HEK293 (cell line): ENCODE data around the gene LGALS8.

ENCODE experiments used
- GLI2 ChIP-seq: fragments of 450-650 bp; formaldehyde crosslinking; IDR thresholded peaks from 2 replicates; pipeline ENCODE4; 2017; ENCODE audit warnings: missing biosample characterization, missing genetic modification characterization, low read depth, borderline replicate concordance
- IKZF3 ChIP-seq: fragments of 450-650 bp; IDR thresholded peaks from 2 replicates; pipeline ENCODE4 v1.5.0; 2018; ENCODE audit warnings: missing biosample characterization, mild to moderate bottlenecking, missing genetic modification characterization, moderate library complexity
- KLF8 ChIP-seq: fragments of 450-650 bp; formaldehyde crosslinking; IDR thresholded peaks from 2 replicates; pipeline ENCODE4 v1.5.1; 2016; ENCODE audit warnings: missing biosample characterization, missing genetic modification characterization
- SP7 ChIP-seq: fragments of 450-650 bp; formaldehyde crosslinking; IDR thresholded peaks from 2 replicates; pipeline ENCODE4 v1.5.1; 2016; ENCODE audit warnings: missing biosample characterization, missing genetic modification characterization
- ZBTB21 ChIP-seq: fragments of 450-650 bp; formaldehyde crosslinking; IDR thresholded peaks from 2 replicates; pipeline ENCODE4 v1.5.1; 2017; ENCODE audit warnings: missing biosample characterization, missing genetic modification characterization
- ZFP37 ChIP-seq: fragments of 450-650 bp; formaldehyde crosslinking; IDR thresholded peaks from 2 replicates; pipeline ENCODE4 v1.5.1; 2016; ENCODE audit warnings: missing biosample characterization, missing genetic modification characterization
- ZNF221 ChIP-seq: fragments of 450-650 bp; formaldehyde crosslinking; IDR thresholded peaks from 2 replicates; pipeline ENCODE4 v1.5.1; 2017; ENCODE audit warnings: missing biosample characterization, missing genetic modification characterization, borderline replicate concordance
- ZNF350 ChIP-seq: fragments of 450-650 bp; formaldehyde crosslinking; IDR thresholded peaks from 2 replicates; pipeline ENCODE4 v1.5.0; 2017; ENCODE audit warnings: missing biosample characterization, mild to moderate bottlenecking, missing genetic modification characterization
- ZNF433 ChIP-seq: fragments of 450-650 bp; formaldehyde crosslinking; IDR thresholded peaks from 2 replicates; pipeline ENCODE4 v1.5.1; 2016; ENCODE audit warnings: missing biosample characterization, missing genetic modification characterization, low read depth
- ZNF510 ChIP-seq: fragments of 450-650 bp; formaldehyde crosslinking; IDR thresholded peaks from 2 replicates; pipeline ENCODE4 v1.5.1; 2018; ENCODE audit warnings: mild to moderate bottlenecking, missing genetic modification characterization, missing biosample characterization; ENCODE audit not compliant: insufficient replicate concordance
- ZNF549 ChIP-seq: fragments of 450-650 bp; IDR thresholded peaks from 2 replicates; pipeline ENCODE4 v1.5.1; 2018; ENCODE audit warnings: missing biosample characterization, missing genetic modification characterization, mild to moderate bottlenecking, inconsistent platforms, moderate library complexity
- ZNF555 ChIP-seq: fragments of 450-650 bp; formaldehyde crosslinking; conservative IDR thresholded peaks from 2 replicates; pipeline ENCODE4 v1.5.1; 2017; ENCODE audit warnings: missing biosample characterization, mild to moderate bottlenecking, missing genetic modification characterization, inconsistent platforms
- ZNF560 ChIP-seq: fragments of 450-650 bp; formaldehyde crosslinking; IDR thresholded peaks from 2 replicates; pipeline ENCODE4 v1.5.1; 2017; ENCODE audit warnings: missing biosample characterization, missing genetic modification characterization, borderline replicate concordance
- ZNF768 ChIP-seq: fragments of 450-650 bp; formaldehyde crosslinking; IDR thresholded peaks from 2 replicates; pipeline ENCODE4 v1.5.1; 2018; ENCODE audit warnings: missing biosample characterization, mild to moderate bottlenecking, missing genetic modification characterization
- ZXDB ChIP-seq: fragments of 450-650 bp; formaldehyde crosslinking; IDR thresholded peaks from 2 replicates; pipeline ENCODE4 v1.5.1; 2016; ENCODE audit warnings: missing biosample characterization, missing genetic modification characterization
- TF ChIP-seq, protein P1 (sequence below): fragments of 450-650 bp; formaldehyde crosslinking; conservative IDR thresholded peaks from 2 replicates; pipeline ENCODE4 v1.5.1; 2016; ENCODE audit warnings: low read depth, missing biosample characterization, missing genetic modification characterization
- TF ChIP-seq, protein P2 (sequence below): fragments of 450-650 bp; formaldehyde crosslinking; IDR thresholded peaks from 2 replicates; pipeline ENCODE4 v1.5.1; 2016; ENCODE audit warnings: missing biosample characterization, missing genetic modification characterization, low read depth
- TF ChIP-seq, protein P3 (sequence below): fragments of 450-650 bp; formaldehyde crosslinking; IDR thresholded peaks from 2 replicates; pipeline ENCODE4 v1.5.1; 2016; ENCODE audit warnings: missing biosample characterization, missing genetic modification characterization, borderline replicate concordance
- TF ChIP-seq, protein P4 (sequence below): fragments of 450-650 bp; formaldehyde crosslinking; IDR thresholded peaks from 2 replicates; pipeline ENCODE4 v1.5.1; 2017; ENCODE audit warnings: missing biosample characterization, missing genetic modification characterization
- TF ChIP-seq, protein P5 (sequence below): fragments of 450-650 bp; formaldehyde crosslinking; IDR thresholded peaks from 2 replicates; pipeline ENCODE4 v1.5.1; 2016; ENCODE audit warnings: missing biosample characterization, missing genetic modification characterization
- TF ChIP-seq, protein P6 (sequence below): fragments of 450-650 bp; formaldehyde crosslinking; IDR thresholded peaks from 2 replicates; pipeline ENCODE4 v1.5.1; 2016; ENCODE audit warnings: missing biosample characterization, missing genetic modification characterization

Gene LGALS8

DNA sequence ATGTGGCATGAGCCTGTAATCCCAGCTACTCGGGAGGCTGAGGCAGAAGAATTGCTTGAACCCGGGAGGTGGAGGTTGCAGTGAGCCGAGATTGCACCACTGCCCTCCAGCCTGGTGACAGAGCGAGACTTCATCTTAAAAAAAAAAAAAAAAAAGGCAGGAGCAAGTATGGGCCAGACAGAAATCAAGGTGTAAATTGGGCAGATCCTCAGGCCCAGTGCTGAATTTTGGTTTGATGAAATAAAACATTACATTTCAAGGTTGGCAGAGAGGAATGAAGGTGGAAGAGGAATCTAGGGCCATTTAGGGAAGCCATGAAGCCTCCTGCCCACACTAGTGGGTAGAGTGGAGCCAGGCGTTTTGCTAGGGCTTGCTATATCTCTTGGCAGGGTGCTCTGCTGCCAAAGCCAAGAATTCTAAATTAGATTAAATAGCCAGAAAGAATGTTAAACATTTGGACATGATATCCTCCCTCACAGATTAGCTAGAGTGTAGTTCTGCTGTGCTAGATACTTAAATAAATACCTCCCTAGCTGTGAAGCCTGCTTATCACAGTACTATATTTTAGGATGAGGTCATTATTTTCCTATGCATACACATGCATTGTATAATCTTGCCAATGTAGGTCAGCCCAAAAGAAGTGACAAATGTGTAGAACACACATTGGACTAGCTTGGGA is 16.6 kb upstream of the LGALS8 start (continued):
- TF ChIP-seq, protein P1, sequence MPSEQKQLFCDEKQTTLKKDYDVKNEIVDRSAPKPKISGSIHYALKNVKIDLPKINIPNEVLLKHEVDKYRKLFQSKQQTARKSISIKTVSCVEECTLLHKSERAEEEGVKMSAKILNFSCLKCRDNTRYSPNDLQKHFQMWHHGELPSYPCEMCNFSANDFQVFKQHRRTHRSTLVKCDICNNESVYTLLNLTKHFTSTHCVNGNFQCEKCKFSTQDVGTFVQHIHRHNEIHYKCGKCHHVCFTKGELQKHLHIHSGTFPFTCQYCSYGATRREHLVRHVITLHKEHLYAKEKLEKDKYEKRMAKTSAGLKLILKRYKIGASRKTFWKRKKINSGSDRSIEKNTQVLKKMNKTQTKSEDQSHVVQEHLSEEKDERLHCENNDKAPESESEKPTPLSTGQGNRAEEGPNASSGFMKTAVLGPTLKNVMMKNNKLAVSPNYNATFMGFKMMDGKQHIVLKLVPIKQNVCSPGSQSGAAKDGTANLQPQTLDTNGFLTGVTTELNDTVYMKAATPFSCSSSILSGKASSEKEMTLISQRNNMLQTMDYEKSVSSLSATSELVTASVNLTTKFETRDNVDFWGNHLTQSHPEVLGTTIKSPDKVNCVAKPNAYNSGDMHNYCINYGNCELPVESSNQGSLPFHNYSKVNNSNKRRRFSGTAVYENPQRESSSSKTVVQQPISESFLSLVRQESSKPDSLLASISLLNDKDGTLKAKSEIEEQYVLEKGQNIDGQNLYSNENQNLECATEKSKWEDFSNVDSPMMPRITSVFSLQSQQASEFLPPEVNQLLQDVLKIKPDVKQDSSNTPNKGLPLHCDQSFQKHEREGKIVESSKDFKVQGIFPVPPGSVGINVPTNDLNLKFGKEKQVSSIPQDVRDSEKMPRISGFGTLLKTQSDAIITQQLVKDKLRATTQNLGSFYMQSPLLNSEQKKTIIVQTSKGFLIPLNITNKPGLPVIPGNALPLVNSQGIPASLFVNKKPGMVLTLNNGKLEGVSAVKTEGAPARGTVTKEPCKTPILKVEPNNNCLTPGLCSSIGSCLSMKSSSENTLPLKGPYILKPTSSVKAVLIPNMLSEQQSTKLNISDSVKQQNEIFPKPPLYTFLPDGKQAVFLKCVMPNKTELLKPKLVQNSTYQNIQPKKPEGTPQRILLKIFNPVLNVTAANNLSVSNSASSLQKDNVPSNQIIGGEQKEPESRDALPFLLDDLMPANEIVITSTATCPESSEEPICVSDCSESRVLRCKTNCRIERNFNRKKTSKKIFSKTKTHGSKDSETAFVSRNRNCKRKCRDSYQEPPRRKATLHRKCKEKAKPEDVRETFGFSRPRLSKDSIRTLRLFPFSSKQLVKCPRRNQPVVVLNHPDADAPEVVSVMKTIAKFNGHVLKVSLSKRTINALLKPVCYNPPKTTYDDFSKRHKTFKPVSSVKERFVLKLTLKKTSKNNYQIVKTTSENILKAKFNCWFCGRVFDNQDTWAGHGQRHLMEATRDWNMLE, result no peak
- TF ChIP-seq, protein P2, sequence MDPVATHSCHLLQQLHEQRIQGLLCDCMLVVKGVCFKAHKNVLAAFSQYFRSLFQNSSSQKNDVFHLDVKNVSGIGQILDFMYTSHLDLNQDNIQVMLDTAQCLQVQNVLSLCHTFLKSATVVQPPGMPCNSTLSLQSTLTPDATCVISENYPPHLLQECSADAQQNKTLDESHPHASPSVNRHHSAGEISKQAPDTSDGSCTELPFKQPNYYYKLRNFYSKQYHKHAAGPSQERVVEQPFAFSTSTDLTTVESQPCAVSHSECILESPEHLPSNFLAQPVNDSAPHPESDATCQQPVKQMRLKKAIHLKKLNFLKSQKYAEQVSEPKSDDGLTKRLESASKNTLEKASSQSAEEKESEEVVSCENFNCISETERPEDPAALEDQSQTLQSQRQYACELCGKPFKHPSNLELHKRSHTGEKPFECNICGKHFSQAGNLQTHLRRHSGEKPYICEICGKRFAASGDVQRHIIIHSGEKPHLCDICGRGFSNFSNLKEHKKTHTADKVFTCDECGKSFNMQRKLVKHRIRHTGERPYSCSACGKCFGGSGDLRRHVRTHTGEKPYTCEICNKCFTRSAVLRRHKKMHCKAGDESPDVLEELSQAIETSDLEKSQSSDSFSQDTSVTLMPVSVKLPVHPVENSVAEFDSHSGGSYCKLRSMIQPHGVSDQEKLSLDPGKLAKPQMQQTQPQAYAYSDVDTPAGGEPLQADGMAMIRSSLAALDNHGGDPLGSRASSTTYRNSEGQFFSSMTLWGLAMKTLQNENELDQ, result no peak
- TF ChIP-seq, protein P3, sequence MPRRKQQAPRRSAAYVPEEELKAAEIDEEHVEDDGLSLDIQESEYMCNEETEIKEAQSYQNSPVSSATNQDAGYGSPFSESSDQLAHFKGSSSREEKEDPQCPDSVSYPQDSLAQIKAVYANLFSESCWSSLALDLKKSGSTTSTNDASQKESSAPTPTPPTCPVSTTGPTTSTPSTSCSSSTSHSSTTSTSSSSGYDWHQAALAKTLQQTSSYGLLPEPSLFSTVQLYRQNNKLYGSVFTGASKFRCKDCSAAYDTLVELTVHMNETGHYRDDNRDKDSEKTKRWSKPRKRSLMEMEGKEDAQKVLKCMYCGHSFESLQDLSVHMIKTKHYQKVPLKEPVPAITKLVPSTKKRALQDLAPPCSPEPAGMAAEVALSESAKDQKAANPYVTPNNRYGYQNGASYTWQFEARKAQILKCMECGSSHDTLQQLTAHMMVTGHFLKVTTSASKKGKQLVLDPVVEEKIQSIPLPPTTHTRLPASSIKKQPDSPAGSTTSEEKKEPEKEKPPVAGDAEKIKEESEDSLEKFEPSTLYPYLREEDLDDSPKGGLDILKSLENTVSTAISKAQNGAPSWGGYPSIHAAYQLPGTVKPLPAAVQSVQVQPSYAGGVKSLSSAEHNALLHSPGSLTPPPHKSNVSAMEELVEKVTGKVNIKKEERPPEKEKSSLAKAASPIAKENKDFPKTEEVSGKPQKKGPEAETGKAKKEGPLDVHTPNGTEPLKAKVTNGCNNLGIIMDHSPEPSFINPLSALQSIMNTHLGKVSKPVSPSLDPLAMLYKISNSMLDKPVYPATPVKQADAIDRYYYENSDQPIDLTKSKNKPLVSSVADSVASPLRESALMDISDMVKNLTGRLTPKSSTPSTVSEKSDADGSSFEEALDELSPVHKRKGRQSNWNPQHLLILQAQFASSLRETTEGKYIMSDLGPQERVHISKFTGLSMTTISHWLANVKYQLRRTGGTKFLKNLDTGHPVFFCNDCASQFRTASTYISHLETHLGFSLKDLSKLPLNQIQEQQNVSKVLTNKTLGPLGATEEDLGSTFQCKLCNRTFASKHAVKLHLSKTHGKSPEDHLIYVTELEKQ (tag by site-specific recombination), result peak; percentile 20; the same call in 1 of the 2 replicates
- TF ChIP-seq IKZF3 (tag by site-specific recombination) (peak; percentile 63), ZNF768 (no peak), ZBTB21 (tag by site-specific recombination) (0 out of 2 replicates have a peak, but pooled peaks have one; percentile 41), KLF8 (tag by site-specific recombination) (0 out of 2 replicates have a peak, but pooled peaks have one; percentile 47), ZNF510 (tag by site-specific recombination) (peak; percentile 32), ZFP37 (tag by site-specific recombination) (no peak), SP7 (tag by site-specific recombination) (peak; percentile 64), ZNF549 (tag by site-specific recombination) (peak; percentile 39; the same call in 1 of the 2 replicates), GLI2 (tag by site-specific recombination) (peak; percentile 77), ZNF560 (tag by site-specific recombination) (no peak), ZNF555 (no peak), ZXDB (peak; percentile 82), ZNF433 (tag by site-specific recombination) (no peak), ZNF350 (tag by site-specific recombination) (no peak), ZNF221 (tag by site-specific recombination) (no peak)
- TF ChIP-seq, protein P4, sequence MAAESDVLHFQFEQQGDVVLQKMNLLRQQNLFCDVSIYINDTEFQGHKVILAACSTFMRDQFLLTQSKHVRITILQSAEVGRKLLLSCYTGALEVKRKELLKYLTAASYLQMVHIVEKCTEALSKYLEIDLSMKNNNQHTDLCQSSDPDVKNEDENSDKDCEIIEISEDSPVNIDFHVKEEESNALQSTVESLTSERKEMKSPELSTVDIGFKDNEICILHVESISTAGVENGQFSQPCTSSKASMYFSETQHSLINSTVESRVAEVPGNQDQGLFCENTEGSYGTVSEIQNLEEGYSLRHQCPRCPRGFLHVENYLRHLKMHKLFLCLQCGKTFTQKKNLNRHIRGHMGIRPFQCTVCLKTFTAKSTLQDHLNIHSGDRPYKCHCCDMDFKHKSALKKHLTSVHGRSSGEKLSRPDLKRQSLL (tag by site-specific recombination), result no peak
- TF ChIP-seq, protein P5, sequence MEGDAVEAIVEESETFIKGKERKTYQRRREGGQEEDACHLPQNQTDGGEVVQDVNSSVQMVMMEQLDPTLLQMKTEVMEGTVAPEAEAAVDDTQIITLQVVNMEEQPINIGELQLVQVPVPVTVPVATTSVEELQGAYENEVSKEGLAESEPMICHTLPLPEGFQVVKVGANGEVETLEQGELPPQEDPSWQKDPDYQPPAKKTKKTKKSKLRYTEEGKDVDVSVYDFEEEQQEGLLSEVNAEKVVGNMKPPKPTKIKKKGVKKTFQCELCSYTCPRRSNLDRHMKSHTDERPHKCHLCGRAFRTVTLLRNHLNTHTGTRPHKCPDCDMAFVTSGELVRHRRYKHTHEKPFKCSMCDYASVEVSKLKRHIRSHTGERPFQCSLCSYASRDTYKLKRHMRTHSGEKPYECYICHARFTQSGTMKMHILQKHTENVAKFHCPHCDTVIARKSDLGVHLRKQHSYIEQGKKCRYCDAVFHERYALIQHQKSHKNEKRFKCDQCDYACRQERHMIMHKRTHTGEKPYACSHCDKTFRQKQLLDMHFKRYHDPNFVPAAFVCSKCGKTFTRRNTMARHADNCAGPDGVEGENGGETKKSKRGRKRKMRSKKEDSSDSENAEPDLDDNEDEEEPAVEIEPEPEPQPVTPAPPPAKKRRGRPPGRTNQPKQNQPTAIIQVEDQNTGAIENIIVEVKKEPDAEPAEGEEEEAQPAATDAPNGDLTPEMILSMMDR (tag by site-specific recombination), result no peak
- TF ChIP-seq, protein P6, sequence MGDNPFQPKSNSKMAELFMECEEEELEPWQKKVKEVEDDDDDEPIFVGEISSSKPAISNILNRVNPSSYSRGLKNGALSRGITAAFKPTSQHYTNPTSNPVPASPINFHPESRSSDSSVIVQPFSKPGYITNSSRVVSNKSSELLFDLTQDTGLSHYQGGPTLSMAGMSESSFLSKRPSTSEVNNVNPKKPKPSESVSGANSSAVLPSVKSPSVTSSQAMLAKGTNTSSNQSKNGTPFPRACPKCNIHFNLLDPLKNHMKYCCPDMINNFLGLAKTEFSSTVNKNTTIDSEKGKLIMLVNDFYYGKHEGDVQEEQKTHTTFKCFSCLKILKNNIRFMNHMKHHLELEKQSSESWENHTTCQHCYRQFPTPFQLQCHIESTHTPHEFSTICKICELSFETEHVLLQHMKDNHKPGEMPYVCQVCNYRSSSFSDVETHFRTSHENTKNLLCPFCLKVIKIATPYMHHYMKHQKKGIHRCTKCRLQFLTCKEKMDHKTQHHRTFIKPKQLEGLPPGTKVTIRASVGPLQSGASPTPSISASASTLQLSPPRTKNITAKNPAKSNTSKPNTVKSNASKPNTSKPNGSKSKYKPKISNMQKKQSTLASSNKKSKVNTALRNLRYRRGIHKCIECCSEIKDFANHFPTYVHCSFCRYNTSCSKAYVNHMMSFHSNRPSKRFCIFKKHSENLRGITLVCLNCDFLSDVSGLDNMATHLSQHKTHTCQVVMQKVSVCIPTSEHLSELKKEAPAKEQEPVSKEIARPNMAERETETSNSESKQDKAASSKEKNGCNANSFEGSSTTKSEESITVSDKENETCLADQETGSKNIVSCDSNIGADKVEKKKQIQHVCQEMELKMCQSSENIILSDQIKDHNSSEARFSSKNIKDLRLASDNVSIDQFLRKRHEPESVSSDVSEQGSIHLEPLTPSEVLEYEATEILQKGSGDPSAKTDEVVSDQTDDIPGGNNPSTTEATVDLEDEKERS (tag by site-specific recombination), result no peak
